Fibroblast of upper back skin (primary cell): ENCODE results near the gene ADAMTS13.

Experiments
- DNase-seq: peaks from one replicate; pipeline ENCODE4 v3.0.0-alpha.2; 2013

Gene ADAMTS13

DNA sequence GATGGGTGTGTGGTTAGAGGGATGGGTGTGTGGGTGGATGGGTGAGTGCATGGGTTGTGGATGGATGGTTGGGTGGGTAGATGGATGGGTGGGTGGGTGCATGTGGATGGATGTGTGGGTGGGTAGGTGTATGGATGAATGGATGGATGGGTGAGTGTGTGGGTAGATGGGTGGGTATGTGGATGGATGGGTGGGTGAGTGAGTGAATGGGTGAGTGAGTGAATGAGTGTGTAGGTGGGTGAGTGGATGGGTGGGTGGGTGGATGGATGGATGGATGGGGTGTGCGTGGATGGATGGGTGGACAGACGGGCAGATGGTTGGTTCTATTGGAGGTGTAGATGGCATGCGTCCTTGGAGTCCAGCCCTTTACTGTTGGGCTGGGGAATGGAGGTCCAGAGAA, 28.8 kb upstream of the ADAMTS13 start:
- DNase-seq: no peak

DNA sequence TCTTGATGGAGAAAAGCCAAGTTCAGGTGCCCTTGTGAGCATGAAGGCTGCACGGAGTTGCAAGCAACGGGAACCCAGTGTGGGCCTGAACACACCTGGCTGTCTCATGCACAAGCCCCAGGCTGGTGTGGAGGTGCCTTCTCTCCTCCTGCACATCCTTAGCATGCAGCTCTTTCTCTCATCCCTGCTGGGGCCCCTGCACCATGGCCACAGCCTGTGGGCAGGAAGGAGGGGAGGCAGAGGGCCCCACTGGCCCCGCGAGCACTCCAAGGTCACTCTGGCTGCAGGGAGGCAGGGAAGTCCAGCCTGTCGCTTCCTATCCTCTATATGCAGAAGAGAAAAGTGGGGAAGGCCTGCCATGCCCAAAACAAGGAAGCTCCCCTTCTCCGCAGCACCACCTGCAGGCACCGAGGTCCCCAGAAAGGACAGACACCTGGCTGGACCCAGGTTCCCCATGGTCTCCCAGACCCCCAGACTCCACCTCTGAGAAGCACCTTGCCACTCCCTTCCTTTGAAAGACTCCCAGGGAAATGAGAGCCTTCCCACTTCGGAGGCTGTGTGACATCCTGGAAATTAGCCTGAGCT, 27.4 kb upstream of the ADAMTS13 start:
- DNase-seq: no peak

DNA sequence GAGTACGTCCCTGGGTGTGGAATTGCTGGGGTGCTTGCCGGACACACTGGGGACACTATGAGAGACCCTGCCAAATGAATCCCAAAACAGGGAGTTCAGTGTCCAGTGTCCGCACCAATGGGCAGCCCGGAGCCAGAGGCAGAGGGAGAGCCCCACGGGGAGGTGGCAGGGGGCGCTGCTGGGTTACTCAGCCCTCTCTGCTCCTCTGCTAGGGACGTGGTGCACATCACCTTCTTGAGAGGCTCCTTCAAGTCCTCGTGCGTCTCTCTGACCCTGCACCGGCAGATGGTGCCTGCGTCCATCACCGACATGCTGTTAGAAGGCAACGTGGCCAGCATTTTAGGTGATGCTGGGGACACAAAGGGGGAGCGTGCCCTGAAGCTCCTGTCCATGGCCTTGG, 25.2 kb upstream of the ADAMTS13 start:
- DNase-seq: no peak

DNA sequence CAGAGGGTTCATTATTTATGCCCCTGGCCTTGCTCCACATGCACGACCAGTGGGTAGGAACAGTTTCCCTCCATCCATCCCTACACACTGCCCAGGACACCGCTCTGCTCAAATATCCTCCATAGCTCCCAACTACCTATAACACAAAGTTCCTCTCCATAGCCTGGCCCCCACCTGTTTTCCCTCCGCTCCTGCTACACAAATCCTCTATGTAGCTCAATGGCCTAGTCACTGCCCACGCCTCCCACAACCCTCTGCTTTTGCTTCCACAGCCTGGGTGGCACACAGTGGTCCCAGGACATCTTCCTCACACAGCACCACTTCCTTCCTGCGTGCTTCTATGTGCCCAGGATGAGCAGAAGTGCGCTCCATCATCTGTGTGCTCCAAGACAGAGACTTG, 24.8 kb upstream of the ADAMTS13 start:
- no peak for DNase-seq

DNA sequence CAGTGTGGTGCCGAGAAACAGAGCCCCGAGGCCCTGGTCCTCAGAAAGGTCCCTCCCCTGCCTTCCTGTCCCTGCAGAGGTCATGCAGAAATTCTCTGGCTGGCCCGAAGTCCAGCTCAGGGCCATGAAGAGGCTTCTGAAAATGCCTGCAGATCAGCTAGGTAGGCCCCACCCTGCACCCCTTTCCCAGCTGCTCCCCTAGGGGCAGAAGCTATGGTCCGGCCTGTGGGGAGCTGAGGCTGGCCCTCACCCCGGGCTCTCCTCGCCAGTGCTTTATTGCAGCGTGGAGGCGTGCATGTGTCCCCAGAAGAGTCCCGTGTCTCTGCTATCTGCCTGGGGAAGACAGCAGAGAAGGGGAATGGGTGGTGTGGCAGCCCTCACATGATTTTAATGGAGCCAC, 24.3 kb upstream of the ADAMTS13 start:
- DNase-seq: no peak

DNA sequence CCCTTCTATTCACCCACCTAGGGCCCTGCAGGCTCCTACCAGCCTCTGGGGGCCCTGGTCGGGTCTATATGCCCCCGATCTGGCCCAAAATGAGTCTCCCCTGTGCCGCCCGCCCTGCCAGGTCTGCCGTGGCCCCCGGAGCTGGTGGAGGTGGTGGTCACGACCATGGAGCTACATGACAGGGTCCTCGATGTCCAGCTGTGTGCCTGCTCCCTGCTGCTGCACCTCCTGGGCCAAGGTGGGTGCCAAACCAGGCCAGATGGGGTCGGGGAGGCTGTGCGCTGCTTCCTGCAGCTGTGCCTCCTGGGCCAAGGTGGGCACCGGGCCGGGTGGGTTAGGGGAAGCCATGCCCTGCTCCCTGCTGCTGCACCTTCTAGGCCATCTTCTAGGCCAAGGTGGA, 21.9 kb upstream of the ADAMTS13 start:
- no peak for DNase-seq

DNA sequence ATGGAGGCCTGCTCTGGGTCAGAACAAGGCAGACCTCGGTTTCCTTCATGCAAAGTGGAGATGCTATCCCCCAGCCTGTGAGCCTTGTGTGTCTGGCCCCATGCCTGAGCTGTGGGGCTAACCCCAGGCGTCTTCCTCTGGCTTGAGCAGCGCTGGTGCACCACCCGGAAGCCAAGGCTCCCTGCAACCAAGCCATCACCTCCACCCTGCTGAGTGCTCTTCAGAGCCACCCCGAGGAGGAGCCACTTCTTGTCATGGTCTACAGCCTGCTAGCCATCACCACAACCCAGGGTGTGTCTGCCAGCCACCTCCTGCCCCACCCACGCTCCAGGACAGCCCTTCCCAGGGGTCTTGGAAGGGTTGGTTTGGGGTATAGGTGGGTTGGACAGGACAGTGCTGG, 20.6 kb upstream of the ADAMTS13 start:
- no peak for DNase-seq

DNA sequence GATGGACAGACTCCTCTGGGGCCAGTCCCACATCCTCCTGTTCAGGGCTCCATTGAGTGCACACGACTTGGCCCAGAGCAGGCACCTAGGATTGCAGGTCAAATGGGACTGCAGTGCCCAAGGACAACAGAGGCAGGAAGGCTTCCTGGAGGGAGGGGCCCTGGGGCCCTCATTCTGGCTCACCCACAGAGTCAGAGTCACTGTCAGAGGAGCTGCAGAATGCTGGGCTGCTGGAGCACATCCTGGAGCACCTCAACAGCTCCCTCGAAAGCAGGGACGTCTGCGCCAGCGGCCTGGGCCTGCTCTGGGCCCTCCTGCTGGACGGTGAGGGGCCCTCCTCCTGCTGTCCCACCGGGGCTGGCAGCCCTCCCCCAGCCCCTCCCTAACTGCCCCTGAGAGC, 19.5 kb upstream of the ADAMTS13 start:
- no peak for DNase-seq

DNA sequence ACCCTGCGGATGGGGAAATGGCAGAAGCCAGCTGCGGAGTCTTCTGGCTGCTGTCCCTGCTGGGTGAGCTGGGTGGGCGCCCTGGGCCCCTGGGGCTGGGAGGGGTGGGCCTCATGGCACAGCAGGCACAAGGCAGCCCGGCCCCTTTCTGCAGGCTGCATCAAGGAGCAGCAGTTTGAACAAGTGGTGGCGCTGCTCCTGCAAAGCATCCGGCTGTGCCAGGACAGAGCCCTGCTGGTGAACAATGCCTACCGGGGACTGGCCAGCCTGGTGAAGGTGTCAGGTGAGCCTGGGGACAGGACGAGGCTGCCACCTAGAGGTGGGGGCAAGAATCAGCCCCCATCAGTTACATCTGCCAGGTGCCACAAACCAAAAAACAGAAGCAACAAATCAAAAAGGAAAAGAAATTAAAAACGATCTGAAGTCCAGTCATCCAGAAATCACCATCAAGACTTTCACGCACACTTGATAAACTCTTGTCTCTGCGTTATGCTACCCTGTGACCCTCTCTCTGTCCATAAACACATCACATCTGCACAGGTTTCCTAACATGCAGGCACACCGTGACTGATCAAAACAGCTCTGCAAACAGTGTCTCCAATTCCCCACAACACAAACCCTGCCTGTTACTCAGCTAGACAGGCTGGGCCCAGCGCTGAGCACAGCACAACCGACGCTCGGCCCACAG, 18.3 kb upstream of the ADAMTS13 start:
- DNase-seq: no peak

DNA sequence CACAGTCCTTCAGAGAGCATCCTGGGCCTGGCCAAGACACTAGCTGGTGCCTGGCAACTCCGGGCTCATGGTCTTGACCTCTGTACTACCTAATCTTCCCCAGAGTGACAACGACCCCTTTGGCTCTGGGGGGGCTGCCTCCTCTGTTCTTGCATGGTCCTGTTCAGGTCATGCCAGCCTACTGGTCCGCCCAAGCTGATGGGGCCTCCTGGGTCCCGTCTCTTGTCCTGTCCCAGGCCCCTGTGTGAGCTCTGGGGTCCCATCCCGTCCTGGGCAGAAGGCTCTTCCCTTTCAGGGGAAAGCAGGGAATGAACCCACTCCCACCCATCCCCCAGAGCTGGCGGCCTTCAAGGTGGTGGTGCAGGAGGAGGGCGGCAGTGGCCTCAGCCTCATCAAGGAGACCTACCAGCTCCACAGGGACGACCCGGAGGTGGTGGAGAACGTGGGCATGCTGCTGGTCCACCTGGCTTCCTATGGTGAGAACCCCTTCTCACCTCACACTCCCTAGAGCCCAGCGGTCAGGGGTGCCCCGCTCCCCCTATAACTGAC, 17.6 kb upstream of the ADAMTS13 start:
- no peak for DNase-seq

DNA sequence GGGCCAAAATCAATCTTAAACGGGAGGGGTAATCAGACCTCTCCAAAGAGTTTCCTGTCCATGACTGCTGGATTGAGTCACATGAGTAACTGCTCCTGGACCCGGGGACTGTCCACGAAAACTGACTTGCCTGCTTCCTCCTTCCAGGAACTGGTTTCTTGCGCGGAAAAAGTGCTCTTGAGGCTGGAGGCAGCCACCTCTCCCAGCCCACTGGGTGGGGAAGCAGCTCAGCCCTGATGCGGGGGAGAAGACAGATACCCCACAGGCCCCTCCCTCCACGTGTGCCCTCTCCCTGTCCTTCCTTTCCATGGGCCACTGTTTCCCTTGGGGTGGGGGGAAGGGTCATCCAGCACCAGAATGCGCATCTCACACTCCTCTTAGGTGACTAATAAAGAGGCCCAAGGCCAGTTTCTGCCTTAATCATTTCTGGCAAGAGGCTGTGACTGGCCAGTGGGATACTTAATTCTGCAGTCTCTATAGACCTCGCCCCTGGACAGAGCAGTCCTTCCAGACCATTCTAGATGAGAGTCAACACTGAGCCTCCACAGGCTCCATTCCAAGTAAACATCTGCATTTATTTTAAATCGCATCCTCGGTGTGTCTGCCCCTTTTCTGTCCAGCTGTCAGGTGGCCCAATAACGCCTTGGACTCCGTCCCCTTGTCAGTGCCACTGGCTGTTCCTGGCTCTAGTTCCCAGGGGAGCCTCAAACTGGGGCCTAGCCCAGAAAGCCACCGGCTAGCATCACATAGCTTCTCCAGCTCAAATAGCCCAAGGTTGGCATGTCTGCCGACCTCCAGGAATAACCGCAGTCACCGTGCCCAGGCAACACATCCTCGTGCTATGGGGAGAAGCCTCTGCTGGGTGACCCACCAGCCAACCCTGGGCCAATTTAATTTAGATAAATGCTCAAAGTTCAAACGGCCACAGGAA, 16.4 kb upstream of the ADAMTS13 start:
- DNase-seq: peak; percentile 28

DNA sequence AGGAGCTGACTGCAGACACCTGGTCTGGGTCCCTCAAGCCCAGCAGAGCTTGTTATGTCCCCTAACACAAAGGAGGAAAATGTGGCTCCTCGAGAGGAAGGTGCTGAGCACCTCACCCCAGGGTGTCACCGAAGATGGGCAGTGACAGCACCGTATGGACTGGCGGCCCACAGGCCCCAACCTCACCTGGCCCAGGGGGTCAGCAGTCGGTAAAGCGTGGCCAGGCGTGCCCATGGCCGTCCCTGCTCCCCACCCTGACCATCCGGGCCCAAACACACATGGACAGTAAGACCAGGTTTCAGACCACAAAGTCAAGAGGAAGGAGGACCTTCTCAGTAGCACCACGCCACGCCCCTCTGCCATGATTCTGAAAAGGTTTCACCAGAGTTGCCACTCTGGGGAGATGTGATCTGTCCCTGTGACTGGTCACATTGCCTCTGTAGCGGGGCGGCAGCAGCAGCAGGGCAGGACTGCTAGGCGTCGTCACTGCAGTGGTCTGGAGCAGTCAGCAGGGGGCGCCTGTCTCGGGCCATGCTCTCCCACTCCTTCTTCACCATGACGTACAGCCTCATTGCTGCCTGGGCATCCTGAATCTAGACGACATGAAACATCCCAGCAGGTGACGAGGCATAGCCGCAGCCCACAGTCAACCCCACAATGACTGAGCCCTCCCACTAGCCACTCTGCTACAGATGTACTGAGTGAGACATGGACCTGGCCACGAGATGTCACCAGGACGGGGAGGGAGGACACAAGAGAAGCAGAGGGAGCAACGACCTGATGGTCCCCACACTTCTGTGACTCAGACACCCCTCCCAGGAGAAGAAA, 15.5 kb upstream of the ADAMTS13 start:
- DNase-seq: peak; percentile 64

DNA sequence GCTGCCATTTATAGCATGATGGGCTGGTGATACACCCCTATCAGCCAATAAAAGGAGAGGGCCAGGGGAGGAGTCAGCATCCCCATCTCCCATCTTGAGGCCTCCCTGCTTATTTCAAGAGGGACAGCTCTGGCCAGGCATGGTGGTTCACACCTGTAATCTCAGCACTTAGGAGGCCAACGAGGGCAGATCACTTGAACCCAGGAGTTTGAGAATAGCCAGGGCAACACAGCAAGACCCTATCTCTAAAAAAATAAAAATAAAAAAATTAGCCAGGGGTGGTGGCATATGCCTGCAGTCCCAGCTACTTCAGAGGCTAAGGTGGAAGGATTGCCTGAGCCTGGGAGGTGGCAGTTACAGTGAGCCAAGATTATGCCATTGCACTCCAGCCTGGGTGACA, 14.1 kb upstream of the ADAMTS13 start:
- no peak for DNase-seq

DNA sequence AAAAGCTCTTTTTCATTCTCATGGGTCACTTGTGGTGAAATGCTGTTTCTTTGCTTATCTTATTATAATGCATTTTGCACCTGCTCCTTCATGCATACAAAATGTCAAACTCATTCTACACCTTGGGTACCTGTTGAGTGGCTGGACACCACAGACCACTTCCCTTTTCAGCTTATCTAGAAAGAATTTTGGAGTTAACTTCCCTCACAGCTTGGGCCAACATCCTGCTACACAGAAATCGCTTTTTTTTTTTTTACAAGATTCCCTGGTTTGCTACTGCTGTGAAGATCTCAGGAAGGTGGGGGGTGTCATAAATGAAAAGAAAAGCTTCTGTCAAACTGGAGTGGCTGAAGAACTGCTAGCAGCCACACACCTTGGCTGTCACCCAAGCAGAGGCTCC, 7.0 kb upstream of the ADAMTS13 start:
- DNase-seq: no peak

DNA sequence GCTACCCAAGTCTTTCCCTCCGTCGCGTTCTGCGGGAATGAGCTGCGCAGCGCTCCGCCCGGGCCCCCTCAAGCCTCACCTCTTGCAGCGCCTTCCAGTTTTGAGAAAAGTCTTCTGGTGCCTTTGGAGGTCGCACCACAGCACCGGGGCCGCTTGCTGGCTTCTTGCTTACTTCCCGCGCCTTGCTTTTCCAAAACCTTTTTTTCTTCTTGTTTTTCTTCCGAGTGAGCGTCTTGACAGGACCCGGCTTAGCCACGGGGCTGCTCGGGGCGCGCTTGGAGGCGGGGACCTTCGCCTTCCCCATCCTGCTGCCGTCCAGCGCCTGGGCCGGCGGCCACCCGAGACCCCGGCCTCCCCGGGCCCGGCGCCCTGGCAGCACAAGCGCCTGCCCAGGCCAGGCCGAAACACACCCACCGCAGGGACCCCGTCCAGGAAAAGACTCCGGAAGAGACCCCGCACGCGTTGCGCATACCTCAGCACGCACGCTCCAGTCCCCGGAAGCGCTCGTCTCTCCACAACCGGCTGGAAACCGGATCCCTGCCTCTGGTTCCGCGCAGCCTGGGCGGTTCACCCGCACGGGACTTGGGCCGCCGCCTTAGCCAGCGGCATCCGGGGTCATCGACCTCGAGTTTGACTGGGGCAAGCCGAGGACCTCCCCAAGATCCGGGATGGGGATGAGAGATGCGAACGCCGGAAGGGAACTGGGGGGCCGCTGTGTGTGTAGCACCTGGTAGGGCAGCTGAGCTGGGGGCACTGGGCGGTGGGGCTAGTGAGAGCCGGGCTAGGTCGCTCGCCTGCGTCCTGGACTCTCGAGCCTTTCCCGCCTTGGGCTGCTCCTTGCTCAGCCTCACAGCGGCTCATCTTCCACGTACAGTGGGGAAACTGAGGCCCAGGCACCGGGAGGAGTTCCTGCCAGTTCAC, 4.4 kb upstream of the ADAMTS13 start, which contains the start of gene REXO4:
REXO4 (minus strand) TSS at position 470 of the 921 bp plus-strand sequence; CDS start at position 304, 166 bp downstream.
- peak; percentile 88 for DNase-seq

DNA sequence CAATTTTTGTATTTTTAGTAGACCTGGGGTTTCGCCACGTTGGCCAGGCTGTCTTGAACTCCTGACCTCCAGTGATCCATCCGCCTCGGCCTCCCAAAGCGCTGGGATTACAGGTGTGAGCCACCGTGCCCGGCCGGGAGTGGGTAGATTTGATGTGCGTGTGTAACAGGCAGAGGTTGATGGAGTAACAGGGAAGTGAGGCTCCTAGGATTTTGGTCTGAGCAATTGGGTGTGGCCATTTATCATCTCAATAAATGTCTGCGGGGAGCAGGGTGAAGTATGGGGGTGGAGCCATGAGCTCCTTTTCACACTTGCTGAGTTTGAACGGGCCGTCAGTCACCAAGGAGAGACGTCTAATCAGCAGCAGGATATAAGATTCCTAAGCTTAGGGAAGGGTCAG, 3.2 kb upstream of the ADAMTS13 start:
- DNase-seq: no peak

DNA sequence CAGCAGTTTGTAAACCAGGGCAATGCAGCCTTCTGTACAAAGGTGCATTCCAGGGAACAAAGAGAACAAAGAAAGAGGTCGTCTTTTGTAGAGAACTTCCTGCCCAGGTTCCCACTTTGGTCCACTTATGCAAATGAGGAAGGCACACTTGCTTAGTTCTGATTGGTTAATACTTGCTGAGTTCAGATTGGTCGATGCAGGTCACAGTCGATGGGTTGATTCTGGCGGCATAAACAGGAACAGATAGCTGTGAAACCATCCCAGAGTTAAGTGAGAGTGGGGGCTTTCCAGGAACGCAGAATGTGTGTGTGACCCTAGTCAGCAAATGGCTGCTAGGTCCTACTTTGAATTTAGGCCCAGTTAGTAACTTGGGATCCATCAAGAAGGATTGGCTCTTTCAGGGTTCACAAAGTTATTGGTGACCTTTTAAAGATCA, 1.8 kb upstream of the ADAMTS13 start:
- DNase-seq: no peak

DNA sequence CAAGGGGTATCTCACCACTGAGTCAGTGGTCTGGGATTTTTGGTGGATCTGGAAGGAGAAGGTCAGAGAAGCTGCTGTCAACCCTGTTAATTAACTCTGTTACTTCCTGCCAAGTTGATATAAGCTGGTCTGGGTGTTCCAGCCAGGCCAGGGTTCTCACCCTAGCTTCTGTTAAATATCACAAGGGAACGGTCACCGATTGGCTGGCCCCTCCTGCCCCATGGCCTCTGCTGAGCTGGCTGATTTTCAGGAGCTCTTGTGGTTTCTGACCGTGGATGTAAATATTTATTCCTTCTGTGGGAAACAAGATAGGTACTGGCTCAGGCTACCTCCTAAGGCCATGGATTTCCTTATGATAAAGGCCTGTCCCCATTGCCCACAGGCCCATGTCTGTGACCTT, 1.0 kb downstream of the ADAMTS13 start:
- DNase-seq: no peak

DNA sequence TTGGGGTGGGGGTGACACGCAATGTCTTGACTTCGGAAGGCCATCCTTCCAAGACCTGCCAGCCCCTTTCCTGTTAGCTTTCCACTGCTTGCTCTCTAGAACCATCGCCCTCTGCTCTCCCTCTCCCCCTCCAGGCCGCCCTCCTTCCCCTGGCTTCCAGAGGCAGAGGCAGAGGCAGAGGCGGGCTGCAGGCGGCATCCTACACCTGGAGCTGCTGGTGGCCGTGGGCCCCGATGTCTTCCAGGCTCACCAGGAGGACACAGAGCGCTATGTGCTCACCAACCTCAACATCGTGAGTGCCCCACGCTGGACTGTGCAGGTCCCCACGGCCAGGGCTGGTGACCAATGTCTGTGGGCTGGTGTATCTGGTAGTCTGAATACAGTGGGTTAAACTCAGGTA, 2.0 kb downstream of the ADAMTS13 start:
- DNase-seq: no peak

DNA sequence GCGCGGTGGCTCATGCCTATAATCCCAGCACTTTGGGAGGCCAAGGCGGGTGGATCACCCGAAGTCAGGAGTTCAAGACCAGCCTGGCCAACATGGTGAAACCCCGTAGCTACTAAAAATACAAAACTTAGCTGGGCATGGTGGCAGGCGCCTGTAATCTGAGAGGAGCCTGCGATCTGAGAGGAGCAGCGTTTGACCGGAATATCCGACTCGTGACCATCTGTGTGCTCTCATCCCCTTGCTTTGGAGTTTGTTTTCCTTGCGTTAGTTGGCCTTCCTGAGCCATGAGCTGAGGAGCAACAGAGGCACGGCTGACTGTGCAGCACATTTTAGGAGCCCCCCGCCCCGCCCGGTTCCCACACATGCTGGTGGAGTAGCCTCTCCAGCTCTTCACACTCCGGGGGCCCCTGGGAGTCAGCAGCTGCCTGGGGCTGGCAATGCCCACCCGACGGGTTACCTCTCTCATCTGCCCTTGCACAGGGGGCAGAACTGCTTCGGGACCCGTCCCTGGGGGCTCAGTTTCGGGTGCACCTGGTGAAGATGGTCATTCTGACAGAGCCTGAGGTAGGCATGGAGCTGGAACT, 3.0 kb downstream of the ADAMTS13 start:
- DNase-seq: no peak

DNA sequence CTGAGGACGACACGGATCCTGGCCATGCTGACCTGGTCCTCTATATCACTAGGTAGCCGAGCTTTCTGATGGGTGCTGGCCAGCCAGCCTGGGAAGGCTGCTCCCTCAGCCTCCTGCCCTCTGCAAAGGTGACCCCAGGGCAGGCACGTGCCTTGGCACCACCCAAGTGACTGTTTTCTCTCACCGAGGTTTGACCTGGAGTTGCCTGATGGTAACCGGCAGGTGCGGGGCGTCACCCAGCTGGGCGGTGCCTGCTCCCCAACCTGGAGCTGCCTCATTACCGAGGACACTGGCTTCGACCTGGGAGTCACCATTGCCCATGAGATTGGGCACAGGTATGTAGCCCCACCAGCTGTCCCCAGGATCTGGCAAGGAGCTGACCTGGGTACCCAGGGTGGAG, 3.8 kb downstream of the ADAMTS13 start:
- DNase-seq: no peak
